Loucy (cell line): ENCODE data around the gene TXNRD2.

Source experiments
- H2AFZ ChIP-seq: fragments of 200-600 bp; sonication (generic); 2 replicates; pipeline ENCODE4 v1.6.0; 2016; ENCODE audit warnings: antibody characterized with exemption, mild to moderate bottlenecking, low read length, moderate library complexity
- H3F3A ChIP-seq: fragments of 200-600 bp; 2 replicates; pipeline ENCODE4 v1.6.0; 2016; ENCODE audit warnings: antibody characterized with exemption, low read depth, mild to moderate bottlenecking
- H3K27me3 ChIP-seq: fragments of 200-600 bp; sonication (generic); 2 replicates; pipeline ENCODE4 v1.6.1; 2014; ENCODE audit warnings: low read length, mild to moderate bottlenecking; ENCODE audit not compliant: insufficient read depth, poor library complexity, severe bottlenecking
- H3K36me3 ChIP-seq: fragments of 200-600 bp; sonication (generic); 2 replicates; pipeline ENCODE4 v1.6.1; 2016; ENCODE audit warnings: low read length; ENCODE audit not compliant: insufficient read depth
- H3K4me1 ChIP-seq: fragments of 200-600 bp; sonication (generic); 2 replicates; pipeline ENCODE4 v1.5.1; 2014; ENCODE audit warnings: low read length, mild to moderate bottlenecking; ENCODE audit not compliant: insufficient read depth, poor library complexity, severe bottlenecking
- H3K4me2 ChIP-seq: fragments of 200-600 bp; sonication (generic); 2 replicates; pipeline ENCODE4 v1.6.0; 2014; ENCODE audit warnings: antibody characterized with exemption, low read length, low read depth, mild to moderate bottlenecking; ENCODE audit not compliant: poor library complexity, severe bottlenecking
- H3K4me3 ChIP-seq: fragments of 200-600 bp; sonication (generic); 2 replicates; pipeline ENCODE4 v1.5.1; 2014; ENCODE audit warnings: low read length, mild to moderate bottlenecking, mixed read lengths; ENCODE audit not compliant: poor library complexity, severe bottlenecking
- H3K79me2 ChIP-seq: fragments of 200-600 bp; sonication (generic); 2 replicates; pipeline ENCODE4 v1.6.1; 2014; ENCODE audit warnings: low read length; ENCODE audit not compliant: insufficient read depth
- H3K9ac ChIP-seq: fragments of 200-600 bp; sonication (generic); 2 replicates; pipeline ENCODE4 v1.6.0; 2014; ENCODE audit warnings: mild to moderate bottlenecking, low read depth, low read length, moderate library complexity; ENCODE audit not compliant: poor library complexity, severe bottlenecking
- H3K9me2 ChIP-seq: fragments of 200-600 bp; sonication (generic); replicated peaks from 2 replicates; pipeline ENCODE4 v1.6.1; 2016; ENCODE audit warnings: low read depth, low read length, mixed read lengths
- H3K9me3 ChIP-seq: fragments of 200-600 bp; sonication (generic); 2 replicates; pipeline ENCODE4 v1.6.1; 2014; ENCODE audit warnings: mild to moderate bottlenecking, antibody characterized with exemption, low read length, low read depth; ENCODE audit not compliant: insufficient read depth
- H4K20me1 ChIP-seq: fragments of 200-600 bp; sonication (generic); 2 replicates; pipeline ENCODE4 v1.6.0; 2014; ENCODE audit warnings: antibody characterized with exemption, low read length, mild to moderate bottlenecking; ENCODE audit not compliant: insufficient read depth, poor library complexity, severe bottlenecking
- EZH2phosphoT487 ChIP-seq: fragments of 200-600 bp; IDR thresholded peaks from 2 replicates; pipeline ENCODE4 v1.6.1; 2018; ENCODE audit warnings: antibody characterized with exemption, mild to moderate bottlenecking, moderate library complexity, borderline replicate concordance
- TF ChIP-seq, protein P1 (sequence below): fragments of 200-600 bp; sonication (generic); conservative IDR thresholded peaks from 2 replicates; pipeline ENCODE4 v1.5.1; 2014; ENCODE audit warnings: mild to moderate bottlenecking, antibody characterized with exemption, low read length

The TXNRD2 gene

DNA sequence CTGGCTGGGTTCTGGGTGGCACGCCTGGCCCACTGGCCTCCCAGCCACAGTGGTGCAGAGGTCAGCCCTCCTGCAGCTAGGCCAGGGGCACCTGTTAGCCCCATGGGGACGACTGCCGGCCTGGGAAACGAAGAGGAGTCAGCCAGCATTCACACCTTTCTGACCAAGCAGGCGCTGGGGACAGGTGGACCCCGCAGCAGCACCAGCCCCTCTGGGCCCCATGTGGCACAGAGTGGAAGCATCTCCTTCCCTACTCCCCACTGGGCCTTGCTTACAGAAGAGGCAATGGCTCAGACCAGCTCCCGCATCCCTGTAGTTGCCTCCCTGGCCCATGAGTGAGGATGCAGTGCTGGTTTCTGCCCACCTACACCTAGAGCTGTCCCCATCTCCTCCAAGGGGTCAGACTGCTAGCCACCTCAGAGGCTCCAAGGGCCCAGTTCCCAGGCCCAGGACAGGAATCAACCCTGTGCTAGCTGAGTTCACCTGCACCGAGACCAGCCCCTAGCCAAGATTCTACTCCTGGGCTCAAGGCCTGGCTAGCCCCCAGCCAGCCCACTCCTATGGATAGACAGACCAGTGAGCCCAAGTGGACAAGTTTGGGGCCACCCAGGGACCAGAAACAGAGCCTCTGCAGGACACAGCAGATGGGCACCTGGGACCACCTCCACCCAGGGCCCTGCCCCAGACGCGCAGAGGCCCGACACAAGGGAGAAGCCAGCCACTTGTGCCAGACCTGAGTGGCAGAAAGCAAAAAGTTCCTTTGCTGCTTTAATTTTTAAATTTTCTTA, 27.7 kb upstream of the TXNRD2 start:
- H2AFZ ChIP-seq: no peak overlapping the region
- peaks cover 10% of the 10 kb centered on the region; the same call in 1 of the 2 replicates for H3K36me3 ChIP-seq
- H4K20me1 ChIP-seq: peaks cover 5% of the 10 kb centered on the region
- peaks cover 6% of the 10 kb centered on the region for H3K4me1 ChIP-seq
- H3K9me3 ChIP-seq: no peaks in the 10 kb centered on the region
- no peaks in the 10 kb centered on the region for H3K79me2 ChIP-seq
- H3K9me2 ChIP-seq: no peaks in the 10 kb centered on the region
- TF ChIP-seq, protein P1, sequence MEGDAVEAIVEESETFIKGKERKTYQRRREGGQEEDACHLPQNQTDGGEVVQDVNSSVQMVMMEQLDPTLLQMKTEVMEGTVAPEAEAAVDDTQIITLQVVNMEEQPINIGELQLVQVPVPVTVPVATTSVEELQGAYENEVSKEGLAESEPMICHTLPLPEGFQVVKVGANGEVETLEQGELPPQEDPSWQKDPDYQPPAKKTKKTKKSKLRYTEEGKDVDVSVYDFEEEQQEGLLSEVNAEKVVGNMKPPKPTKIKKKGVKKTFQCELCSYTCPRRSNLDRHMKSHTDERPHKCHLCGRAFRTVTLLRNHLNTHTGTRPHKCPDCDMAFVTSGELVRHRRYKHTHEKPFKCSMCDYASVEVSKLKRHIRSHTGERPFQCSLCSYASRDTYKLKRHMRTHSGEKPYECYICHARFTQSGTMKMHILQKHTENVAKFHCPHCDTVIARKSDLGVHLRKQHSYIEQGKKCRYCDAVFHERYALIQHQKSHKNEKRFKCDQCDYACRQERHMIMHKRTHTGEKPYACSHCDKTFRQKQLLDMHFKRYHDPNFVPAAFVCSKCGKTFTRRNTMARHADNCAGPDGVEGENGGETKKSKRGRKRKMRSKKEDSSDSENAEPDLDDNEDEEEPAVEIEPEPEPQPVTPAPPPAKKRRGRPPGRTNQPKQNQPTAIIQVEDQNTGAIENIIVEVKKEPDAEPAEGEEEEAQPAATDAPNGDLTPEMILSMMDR: no peak
- TF ChIP-seq EZH2phosphoT487: no peak
- no peaks in the 10 kb centered on the region for H3K27me3 ChIP-seq
- no peaks in the 10 kb centered on the region for H3F3A ChIP-seq
- no peak overlapping the region for H3K4me3 ChIP-seq
- no peak overlapping the region for H3K9ac ChIP-seq
- no peak overlapping the region for H3K4me2 ChIP-seq

DNA sequence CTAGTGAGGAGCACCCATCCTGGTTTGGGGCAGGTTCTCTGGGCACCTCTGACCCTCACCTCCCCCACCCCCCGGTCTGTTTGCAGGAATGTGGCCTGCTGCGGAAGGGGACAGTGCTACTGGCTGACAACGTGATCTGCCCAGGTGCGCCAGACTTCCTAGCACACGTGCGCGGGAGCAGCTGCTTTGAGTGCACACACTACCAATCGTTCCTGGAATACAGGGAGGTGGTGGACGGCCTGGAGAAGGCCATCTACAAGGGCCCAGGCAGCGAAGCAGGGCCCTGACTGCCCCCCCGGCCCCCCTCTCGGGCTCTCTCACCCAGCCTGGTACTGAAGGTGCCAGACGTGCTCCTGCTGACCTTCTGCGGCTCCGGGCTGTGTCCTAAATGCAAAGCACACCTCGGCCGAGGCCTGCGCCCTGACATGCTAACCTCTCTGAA, 26.9 kb upstream of the TXNRD2 start:
- no peak for TF ChIP-seq EZH2phosphoT487
- TF ChIP-seq, protein P1: no peak
- Histone ChIP-seq H4K20me1 (peaks cover 5% of the 10 kb centered on the region), H3K9me2 (no peaks in the 10 kb centered on the region), H3K4me3 (no peak overlapping the region), H3K27me3 (no peaks in the 10 kb centered on the region), H3K4me2 (no peak overlapping the region), H3K36me3 (peaks cover 19% of the 10 kb centered on the region; the same call in 1 of the 2 replicates), H3K4me1 (no peaks in the 10 kb centered on the region), H3K9me3 (no peaks in the 10 kb centered on the region), H3K79me2 (no peaks in the 10 kb centered on the region), H3F3A (no peaks in the 10 kb centered on the region), H2AFZ (no peak overlapping the region), H3K9ac (no peak overlapping the region)

DNA sequence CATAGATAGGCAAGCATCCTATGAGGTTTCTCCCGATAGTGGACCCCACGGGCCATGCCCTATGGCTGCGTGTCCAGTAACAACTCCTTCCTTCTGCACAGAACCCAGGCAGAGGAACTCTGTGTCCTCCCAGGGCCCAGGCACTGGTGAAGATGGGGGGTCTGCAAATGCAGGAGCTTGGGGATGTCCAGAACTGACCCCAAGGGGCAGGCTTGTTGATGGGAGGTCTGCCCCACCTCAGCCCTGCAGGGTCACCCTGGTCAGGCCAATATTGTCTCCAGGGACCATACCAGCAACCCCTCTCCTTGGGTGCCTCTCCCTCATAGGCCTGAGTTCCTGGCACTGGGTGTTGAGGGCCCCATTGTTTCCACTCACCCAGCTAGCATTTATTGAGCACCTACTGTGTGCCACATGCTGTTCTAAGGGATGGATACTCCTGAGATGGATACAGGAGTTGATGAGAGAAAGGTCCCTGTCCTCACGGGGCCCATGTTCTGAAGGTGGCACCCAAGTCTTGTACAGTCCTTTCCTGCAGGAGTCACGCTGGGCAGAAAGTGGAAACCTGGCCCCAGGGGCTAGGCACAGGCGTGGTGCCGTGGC, 26.3 kb upstream of the TXNRD2 start:
- Histone ChIP-seq H3K36me3 (peaks cover 19% of the 10 kb centered on the region; the same call in 1 of the 2 replicates), H3K4me3 (no peak overlapping the region), H3K79me2 (no peaks in the 10 kb centered on the region), H3K4me2 (no peak overlapping the region), H2AFZ (no peak overlapping the region), H3K9me3 (no peaks in the 10 kb centered on the region), H3K9me2 (no peaks in the 10 kb centered on the region), H3K27me3 (no peaks in the 10 kb centered on the region), H3K4me1 (no peaks in the 10 kb centered on the region), H3K9ac (no peak overlapping the region), H3F3A (no peaks in the 10 kb centered on the region), H4K20me1 (peaks cover 5% of the 10 kb centered on the region)
- TF ChIP-seq EZH2phosphoT487: no peak
- TF ChIP-seq, protein P1: no peak
